Limb (tissue), 2 donors: ENCODE results near the gene PRSS57.

ENCODE experiments used
- DNase-seq, 2 donors: peaks; one replicate each; pipeline ENCODE4 v3.0.0-alpha.2; 2016; ENCODE audit errors: extremely low spot score in 2 of 2

Gene PRSS57

DNA sequence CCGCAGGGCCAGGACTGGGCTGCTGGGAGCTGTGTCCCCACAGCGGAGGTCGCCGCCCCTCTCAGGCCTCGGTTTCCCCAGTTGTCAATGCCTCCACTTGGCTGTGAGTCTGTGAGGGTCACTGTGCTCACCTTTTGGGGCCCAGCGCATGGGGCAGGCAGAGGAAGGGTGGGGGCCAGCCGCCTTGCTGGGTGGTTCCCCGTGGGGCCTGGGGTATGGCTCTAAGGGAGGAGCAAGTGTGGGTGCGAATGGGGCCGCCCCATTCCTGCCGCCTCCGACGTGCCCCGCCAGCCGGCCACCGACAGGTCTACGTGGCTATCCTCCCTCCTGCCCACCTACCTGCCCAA is 56.4 kb downstream of the PRSS57 start:
- DNase-seq: no peak
